HUES48 (cell line): ENCODE data around the gene CPPED1.

Experiments used
- H3K27ac ChIP-seq: one replicate; pipeline ENCODE4 v1.7.0; 2013; ENCODE audit warnings: low read depth, low read length, inconsistent platforms
- H3K27me3 ChIP-seq: 2 replicates; pipeline ENCODE4 v1.6.1; 2013; ENCODE audit warnings: mild to moderate bottlenecking, low read length; ENCODE audit not compliant: control insufficient read depth, insufficient read depth
- H3K36me3 ChIP-seq: 2 replicates; pipeline ENCODE4 v1.6.1; 2013; ENCODE audit warnings: low read length; ENCODE audit not compliant: control insufficient read depth, insufficient read depth
- H3K4me1 ChIP-seq: 2 replicates; pipeline ENCODE4 v1.6.1; 2013; ENCODE audit warnings: mild to moderate bottlenecking, low read length; ENCODE audit not compliant: control insufficient read depth, insufficient read depth
- H3K4me3 ChIP-seq: 2 replicates; pipeline ENCODE4 v1.5.1; 2013; ENCODE audit warnings: mild to moderate bottlenecking, low read depth, low read length
- H3K9ac ChIP-seq: 2 replicates; pipeline ENCODE4 v1.6.1; 2013; ENCODE audit warnings: mild to moderate bottlenecking, low read depth, low read length, moderate library complexity
- H3K9me3 ChIP-seq: 2 replicates; pipeline ENCODE4 v1.6.1; 2013; ENCODE audit warnings: low read length; ENCODE audit not compliant: control insufficient read depth, insufficient read depth

CPPED1 gene

DNA sequence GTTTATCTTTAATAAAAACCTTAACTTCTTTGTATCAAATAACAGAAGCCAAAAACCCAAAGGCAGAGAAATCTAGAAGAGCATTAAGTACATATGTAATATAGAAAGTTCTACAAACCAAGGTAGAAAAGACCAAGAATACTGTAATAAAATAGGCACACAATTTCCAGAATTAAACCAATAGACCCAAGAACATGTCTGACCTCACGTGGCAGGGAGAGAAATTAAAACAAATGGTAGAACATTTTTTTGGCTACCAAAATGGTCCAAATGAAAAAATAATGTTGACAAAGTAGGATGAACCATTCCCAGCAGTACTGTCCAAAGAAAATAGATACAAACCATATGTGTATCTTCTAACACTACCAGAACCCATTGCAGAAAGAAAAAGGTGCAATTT, 183.5 kb downstream of the CPPED1 start:
- Histone ChIP-seq H3K27ac (no peak overlapping the region), H3K4me1 (no peaks in the 10 kb centered on the region), H3K4me3 (no peak overlapping the region), H3K9ac (no peak overlapping the region), H3K36me3 (no peaks in the 10 kb centered on the region), H3K9me3 (no peaks in the 10 kb centered on the region), H3K27me3 (no peaks in the 10 kb centered on the region)

DNA sequence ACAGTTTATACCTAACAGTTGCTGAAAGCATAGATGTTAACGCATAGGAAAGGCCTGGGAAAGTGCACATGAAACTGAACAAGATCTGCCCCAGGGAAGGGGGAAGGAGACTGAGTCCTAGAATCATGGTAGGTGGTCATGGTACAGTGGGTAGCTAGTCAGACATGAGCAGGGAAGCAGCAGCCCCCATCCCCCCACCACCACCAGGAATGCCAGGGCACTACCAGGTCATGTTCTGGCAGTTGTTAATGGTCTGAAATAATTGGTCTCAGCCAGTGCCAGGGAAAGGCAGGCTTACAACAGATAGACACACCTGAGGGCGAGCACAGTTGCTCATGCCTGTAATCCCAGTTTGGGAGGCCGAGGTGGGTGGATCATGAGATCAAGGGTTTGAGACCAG, 185.2 kb downstream of the CPPED1 start:
- Histone ChIP-seq H3K9me3 (no peaks in the 10 kb centered on the region), H3K4me3 (no peak overlapping the region), H3K4me1 (peaks cover 8% of the 10 kb centered on the region), H3K36me3 (no peaks in the 10 kb centered on the region), H3K27ac (no peak overlapping the region), H3K27me3 (no peaks in the 10 kb centered on the region), H3K9ac (no peak overlapping the region)

DNA sequence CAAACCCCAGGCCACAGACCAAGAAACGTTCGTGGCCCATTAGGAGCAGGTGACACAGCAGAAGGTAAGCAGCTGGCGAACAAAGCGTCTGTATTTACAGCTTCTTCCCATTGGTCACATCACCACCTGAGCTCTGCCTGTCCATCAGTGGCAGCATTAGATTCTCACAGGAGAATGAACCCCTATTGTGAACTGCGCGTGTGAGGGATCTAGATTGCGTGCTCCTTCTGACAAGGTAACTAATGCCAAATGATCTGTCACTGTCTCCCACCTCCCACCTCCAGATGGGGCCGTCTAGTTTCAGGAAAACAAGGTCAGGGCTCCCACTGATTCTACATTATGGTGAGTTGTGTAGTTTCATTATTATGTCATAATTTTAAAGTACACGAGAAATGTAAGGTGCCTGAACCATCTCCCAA, 186.3 kb downstream of the CPPED1 start:
- no peaks in the 10 kb centered on the region for H3K9me3 ChIP-seq
- no peaks in the 10 kb centered on the region for H3K27me3 ChIP-seq
- no peak overlapping the region for H3K27ac ChIP-seq
- H3K9ac ChIP-seq: no peak overlapping the region
- no peak overlapping the region for H3K4me3 ChIP-seq
- H3K4me1 ChIP-seq: peaks cover 15% of the 10 kb centered on the region
- H3K36me3 ChIP-seq: no peaks in the 10 kb centered on the region

DNA sequence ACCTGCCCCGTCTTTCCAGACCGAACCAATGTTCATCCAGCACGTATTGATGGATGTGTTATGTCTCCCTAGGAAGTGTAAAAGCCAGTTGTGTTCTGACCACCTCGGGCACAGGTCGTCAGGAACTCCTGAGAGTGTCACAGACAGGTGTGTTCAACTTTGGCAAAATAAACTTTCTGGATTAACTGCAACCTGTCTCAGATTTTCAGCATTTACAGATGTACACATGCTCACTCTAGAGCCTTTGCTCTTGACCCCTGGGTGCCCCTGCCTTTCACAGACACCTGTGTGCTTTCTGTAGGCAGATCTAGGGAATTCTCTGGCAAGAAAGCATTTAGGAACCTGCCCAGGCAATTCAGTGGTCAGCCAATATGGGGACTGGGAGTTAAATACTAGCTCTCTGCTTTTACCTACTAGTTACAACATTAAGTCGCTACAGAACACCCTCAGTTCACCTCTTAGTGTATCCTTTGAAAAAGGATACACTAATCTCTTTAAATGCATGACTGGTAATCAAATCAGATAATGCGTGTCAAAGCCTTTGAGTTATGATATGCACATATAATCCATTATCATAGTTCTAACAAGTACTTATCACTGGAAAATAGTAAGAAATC, 188.9 kb downstream of the CPPED1 start:
- Histone ChIP-seq H3K4me3 (no peak overlapping the region), H3K4me1 (peaks cover 15% of the 10 kb centered on the region), H3K9me3 (no peaks in the 10 kb centered on the region), H3K36me3 (no peaks in the 10 kb centered on the region), H3K27ac (no peak overlapping the region), H3K9ac (no peak overlapping the region), H3K27me3 (no peaks in the 10 kb centered on the region)

DNA sequence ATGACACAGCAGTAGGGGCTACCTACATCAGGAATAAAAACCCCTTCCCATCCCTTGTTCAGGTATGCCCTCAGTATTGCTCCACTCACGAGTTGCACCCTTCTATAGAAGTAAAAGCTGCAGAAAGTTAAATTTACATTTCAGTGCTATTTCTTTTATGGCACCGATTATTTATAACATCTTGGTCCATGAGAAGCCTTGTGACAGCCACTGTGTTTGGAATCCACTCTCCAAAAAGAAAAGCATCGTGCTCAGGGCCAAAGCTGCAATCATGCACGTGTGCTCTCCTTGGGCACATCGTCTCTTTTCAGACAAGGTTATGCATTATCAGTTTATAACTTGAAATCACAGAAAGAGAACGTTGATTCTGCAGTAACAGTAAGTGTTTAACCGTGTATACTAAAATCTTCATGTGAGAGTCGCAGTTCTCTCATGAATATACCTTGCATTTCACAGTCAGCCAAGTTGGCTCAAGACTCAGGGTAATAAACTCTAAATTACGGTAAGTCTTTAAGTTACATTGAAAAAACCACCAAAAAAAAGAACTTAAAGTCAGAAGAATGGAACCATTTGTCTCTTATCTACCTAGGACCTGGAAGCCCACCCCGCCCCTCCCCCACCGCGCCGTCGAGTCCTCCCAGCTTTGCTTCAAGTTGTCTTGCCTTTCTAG, 189.6 kb downstream of the CPPED1 start:
- Histone ChIP-seq H3K36me3 (no peaks in the 10 kb centered on the region), H3K9me3 (no peaks in the 10 kb centered on the region), H3K27me3 (no peaks in the 10 kb centered on the region), H3K4me1 (peaks cover 15% of the 10 kb centered on the region), H3K27ac (peak overlapping the region; percentile 75), H3K9ac (no peak overlapping the region), H3K4me3 (no peak overlapping the region)

DNA sequence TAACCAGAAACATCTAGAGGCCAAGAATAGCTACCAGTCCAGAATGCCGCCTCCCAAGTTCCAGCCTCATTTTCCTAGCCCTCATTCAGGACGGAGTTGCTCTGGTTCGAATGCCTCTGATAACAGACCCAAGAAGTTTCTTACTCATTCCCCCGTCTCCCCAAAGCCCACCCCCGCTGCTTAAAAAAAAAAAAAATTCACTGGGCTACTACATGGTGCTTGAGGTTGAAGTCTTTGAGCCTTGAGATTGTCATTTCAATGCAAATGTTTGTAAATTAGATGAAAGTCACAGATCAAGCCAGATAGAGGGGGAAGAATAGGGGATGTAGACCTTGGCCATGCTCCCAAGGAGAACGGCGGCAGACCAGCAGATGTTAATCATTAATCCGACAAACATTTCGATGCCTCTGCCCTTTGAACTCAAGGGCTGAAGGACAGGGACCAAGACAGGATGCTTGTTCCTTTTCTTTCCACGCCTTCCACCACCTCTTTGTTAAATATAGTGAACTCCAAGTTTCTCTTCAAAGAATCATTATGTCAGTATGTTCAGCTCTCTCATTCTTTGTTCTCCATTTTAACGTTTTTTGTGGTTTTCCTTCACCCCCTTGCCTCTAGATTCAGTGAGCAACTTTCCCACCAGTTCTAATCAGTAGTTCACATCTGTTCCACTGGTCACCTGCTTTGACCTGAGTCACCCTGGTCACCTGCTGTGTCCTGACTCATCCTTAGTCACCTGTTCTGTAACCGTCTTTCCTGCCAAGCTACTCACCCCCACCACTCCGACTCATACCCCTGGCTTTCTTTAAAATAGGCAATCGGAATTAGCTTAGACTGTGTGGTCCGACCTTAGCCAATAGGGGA, 190.3 kb downstream of the CPPED1 start:
- Histone ChIP-seq H3K4me1 (peaks cover 15% of the 10 kb centered on the region), H3K4me3 (no peak overlapping the region), H3K9ac (no peak overlapping the region), H3K27me3 (no peaks in the 10 kb centered on the region), H3K9me3 (no peaks in the 10 kb centered on the region), H3K27ac (peak overlapping the region; percentile 85), H3K36me3 (no peaks in the 10 kb centered on the region)

DNA sequence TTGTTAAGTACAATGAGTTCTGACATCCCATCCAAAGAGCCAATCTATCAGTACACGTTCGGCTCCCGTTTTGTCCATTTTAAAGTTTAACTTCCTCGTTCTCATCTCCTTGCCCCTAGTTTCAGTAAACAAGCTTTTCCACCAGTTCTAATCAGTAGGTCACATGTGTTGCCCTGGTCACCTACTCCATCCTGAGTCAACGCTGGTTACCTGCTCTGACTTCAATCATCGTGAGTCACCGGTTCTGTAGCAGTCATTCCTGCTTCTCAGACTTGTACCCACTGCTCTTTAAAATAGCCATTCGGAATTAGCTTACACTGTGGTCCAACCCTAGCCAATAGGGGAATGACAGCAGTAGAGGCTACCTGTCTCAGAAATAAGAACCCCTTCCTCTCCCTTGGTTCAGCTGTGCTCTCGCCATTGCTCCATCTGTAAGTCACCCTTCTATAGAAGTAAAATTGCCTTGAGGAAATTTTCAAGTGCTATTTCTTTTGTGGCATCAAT, 191.0 kb downstream of the CPPED1 start:
- Histone ChIP-seq H3K36me3 (no peaks in the 10 kb centered on the region), H3K4me1 (peaks cover 15% of the 10 kb centered on the region), H3K27ac (peak overlapping the region; percentile 85), H3K4me3 (no peak overlapping the region), H3K27me3 (no peaks in the 10 kb centered on the region), H3K9me3 (no peaks in the 10 kb centered on the region), H3K9ac (no peak overlapping the region)

DNA sequence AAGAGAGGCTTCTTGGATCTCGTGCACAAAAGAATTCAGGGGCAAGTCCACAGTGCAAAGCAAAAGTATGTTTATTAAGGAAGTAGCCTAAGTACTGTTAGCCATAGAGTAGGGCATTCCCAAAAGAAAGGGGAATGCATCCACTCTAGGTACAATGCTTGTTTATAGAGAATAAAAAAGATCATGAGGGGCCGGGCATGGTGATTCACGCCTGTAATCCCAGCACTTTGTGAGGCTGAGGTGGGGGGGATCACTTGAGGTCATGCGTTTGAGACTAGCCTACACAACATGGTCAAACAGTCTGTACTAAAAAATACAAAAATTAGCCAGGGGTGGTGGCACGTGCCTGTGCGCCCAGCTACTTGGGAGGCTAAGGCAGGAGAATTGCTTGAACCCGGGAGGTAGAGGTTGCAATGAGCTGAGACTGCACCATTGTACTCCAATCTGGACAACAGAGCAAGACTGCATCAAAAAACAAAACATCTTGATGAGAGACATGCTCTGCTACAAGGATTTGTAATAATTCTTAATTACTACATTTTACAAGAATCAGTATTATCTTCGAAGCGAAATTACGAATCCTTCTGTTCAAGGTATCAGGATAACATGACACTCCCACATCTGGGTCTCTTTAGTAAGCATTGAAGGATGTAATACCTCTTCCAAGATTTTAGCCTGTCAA, 191.6 kb downstream of the CPPED1 start:
- no peak overlapping the region for H3K4me3 ChIP-seq

DNA sequence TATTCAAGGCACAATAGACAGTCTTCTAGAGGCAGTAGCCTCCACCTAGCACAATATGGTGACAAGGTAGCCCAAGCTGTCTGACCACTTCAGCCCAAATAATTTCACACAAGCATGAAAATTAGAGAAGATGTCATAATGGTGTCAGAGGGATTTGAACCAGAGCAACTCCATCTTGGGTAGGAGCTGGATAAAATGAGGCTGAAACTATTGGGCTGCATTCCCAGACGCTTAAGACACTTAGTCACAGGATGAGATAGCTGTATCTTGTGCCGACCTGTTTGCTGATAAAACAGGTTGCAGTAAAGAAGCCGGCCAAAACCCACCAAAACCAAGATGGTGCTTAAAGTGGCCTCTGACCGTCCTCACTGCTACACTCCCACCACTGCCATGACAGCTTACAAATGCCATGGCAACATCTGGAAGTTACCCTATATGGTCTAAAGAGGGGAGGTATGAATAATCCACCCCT, 192.6 kb downstream of the CPPED1 start:
- H3K4me3 ChIP-seq: no peak overlapping the region
- no peak overlapping the region for H3K9ac ChIP-seq
- H3K36me3 ChIP-seq: no peaks in the 10 kb centered on the region
- peak overlapping the region; percentile 54 for H3K27ac ChIP-seq
- H3K27me3 ChIP-seq: no peaks in the 10 kb centered on the region
- peaks cover 15% of the 10 kb centered on the region for H3K4me1 ChIP-seq
- no peaks in the 10 kb centered on the region for H3K9me3 ChIP-seq

More for the DNA sequence above, 191.6 kb downstream of the CPPED1 start:
- Histone ChIP-seq H3K36me3 (no peaks in the 10 kb centered on the region), H3K27ac (peak overlapping the region; percentile 8), H3K27me3 (no peaks in the 10 kb centered on the region), H3K9me3 (no peaks in the 10 kb centered on the region), H3K4me1 (peaks cover 15% of the 10 kb centered on the region), H3K9ac (no peak overlapping the region)

DNA sequence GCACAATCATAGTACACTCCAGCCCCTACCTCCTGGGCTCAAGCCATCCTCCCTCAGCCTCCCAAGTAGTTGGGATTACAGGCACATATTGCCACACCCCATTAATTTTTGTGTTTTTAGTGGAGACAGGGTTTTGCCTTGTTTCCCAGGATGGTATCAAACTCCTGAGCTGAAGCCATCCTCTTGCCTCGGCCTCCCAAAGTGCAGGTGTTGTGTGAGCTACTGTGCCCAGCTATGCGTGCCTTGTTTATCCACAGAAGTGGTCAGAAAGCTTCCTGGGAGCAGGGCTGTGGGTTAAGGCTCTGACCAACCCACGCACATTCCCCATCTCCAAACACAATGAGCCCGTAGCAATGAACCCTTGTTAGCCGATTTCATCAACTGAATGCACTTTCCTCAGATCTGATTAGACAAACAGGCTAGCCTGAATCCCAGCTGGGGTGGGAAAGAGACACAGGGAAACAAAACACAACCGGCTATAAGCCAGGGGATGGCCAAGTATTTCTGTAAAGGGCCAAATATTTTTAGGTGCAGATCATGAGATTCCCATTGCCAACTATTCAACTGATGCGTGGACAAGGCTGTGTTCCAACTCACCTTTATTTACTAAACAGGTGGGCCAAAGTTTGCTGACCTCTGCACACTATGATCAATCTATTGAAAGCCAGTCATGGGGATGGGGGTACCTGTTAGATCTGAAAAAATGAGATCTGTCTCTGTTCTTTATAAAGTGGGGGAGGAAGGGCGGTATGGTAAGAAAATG, 193.6 kb downstream of the CPPED1 start:
- H3K4me1 ChIP-seq: peaks cover 15% of the 10 kb centered on the region
- no peaks in the 10 kb centered on the region for H3K36me3 ChIP-seq
- H3K27me3 ChIP-seq: no peaks in the 10 kb centered on the region
- H3K4me3 ChIP-seq: no peak overlapping the region
- no peak overlapping the region for H3K9ac ChIP-seq
- peak overlapping the region; percentile 52 for H3K27ac ChIP-seq
- no peaks in the 10 kb centered on the region for H3K9me3 ChIP-seq
